Upper lobe of left lung (tissue), 4 donors: Measurements from ENCODE around the gene MRPS34.

Experiments
- CTCF ChIP-seq, 6 experiments: fragments of 450-650 bp in 4 of 6; fragments of 200-600 bp in 2 of 6; sonication (generic) in 2 of 6; IDR thresholded peaks; one replicate each; pipeline ENCODE4 v1.5.1; 2016 to 2019; ENCODE audit warnings: antibody characterized with exemption in 6 of 6
- EP300 ChIP-seq, 4 donors: sonication (generic); formaldehyde crosslinking; IDR thresholded peaks; one replicate each; pipeline ENCODE4 v1.5.1; 2017; ENCODE audit warnings: antibody characterized with exemption in 4 of 4, control low read depth in 2 of 4
- POLR2A ChIP-seq, 4 donors: fragments of 450-650 bp; IDR thresholded peaks; one replicate each; pipeline ENCODE4 v1.5.1; 2016 to 2017; ENCODE audit warnings: antibody characterized with exemption in 4 of 4, mild to moderate bottlenecking in 2 of 4
- POLR2AphosphoS5 ChIP-seq, 2 donors: sonication (generic); formaldehyde crosslinking; IDR thresholded peaks; one replicate each; pipeline ENCODE4 v1.5.1; 2017; ENCODE audit warnings: antibody characterized with exemption in 2 of 2

GRCh38 chr16:1791943-1792812 lies 19.2 kb upstream of the MRPS34 start:
- TF ChIP-seq CTCF (IDR thresholded peaks at IDR 0.05) = no peak
- no peak for TF ChIP-seq POLR2AphosphoS5 (IDR thresholded peaks at IDR 0.05)
- TF ChIP-seq POLR2A (IDR thresholded peaks at IDR 0.05) = no peak
- no peak for TF ChIP-seq EP300 (IDR thresholded peaks at IDR 0.05)
